MCF 10A (cell line): ENCODE measurements around the gene SPA17. TPM values are rescaled to one million over a fixed set of nuclear protein-coding genes. Genes with fewer than 3 reads are reported as not detected.

Experiments used
- BruUV-seq: library from RNA; stranded (reverse); fragments of 400-500 nt; replicated peaks from 2 replicates; lab custom pipeline; 2021; lab: Mats Ljungman, UMichigan
- CTCF ChIA-PET: fragments of 300-600 bp; sonication (Branson Sonifier 250); formaldehyde crosslinking; extraction: SDS; loops from one replicate; lab custom pipeline; 2021; ENCODE audit warnings: antibody characterized with exemption, inconsistent platforms; lab: Yijun Ruan, JAX
- POLR2A ChIA-PET: fragments of 300-600, 350-650 bp; sonication (Branson Sonifier 250); formaldehyde crosslinking; extraction: SDS; loops from one replicate; lab custom pipeline; 2020; ENCODE audit warnings: antibody characterized with exemption, inconsistent platforms; lab: Yijun Ruan, JAX
- DNase-seq: peaks from one replicate; pipeline ENCODE4 v3.0.0-alpha.2; 2018; ENCODE audit not compliant: unreplicated experiment
- H3K27ac Mint-ChIP-seq: one replicate; pipeline ENCODE4 v1.8.0; 2022; ENCODE audit warnings: mild to moderate bottlenecking, low read depth, mixed read lengths; ENCODE audit not compliant: unreplicated experiment
- H3K27me3 Mint-ChIP-seq: one replicate; pipeline ENCODE4 v1.8.0; 2022; ENCODE audit warnings: mixed read lengths; ENCODE audit not compliant: insufficient read depth, unreplicated experiment
- H3K36me3 Mint-ChIP-seq: one replicate; pipeline ENCODE4 v1.8.0; 2022; ENCODE audit warnings: mild to moderate bottlenecking, moderate library complexity, mixed read lengths; ENCODE audit not compliant: insufficient read depth, unreplicated experiment
- H3K4me1 Mint-ChIP-seq: one replicate; pipeline ENCODE4 v1.8.0; 2022; ENCODE audit warnings: mixed read lengths; ENCODE audit not compliant: insufficient read depth, unreplicated experiment
- H3K4me3 Mint-ChIP-seq: one replicate; pipeline ENCODE4 v1.8.0; 2022; ENCODE audit warnings: mild to moderate bottlenecking, moderate library complexity, mixed read lengths; ENCODE audit not compliant: unreplicated experiment
- H3K9me3 Mint-ChIP-seq: one replicate; pipeline ENCODE4 v1.8.0; 2022; ENCODE audit warnings: mixed read lengths; ENCODE audit not compliant: unreplicated experiment
- CTCF ChIP-seq: fragments of 200-600 bp; IDR thresholded peaks from one replicate; pipeline ENCODE4 v1.8.0; 2022; ENCODE audit warnings: antibody characterized with exemption, mild to moderate bottlenecking; ENCODE audit not compliant: unreplicated experiment
- intact Hi-C: fragments of 100-400 bp; cut with micrococcal nuclease; formaldehyde crosslinking; loops from 2 replicates; pipeline ENCODE4 v1.14.1; 2022
- total RNA-seq: library from RNA; stranded (reverse); gene quantifications from 2 replicates; pipeline ENCODE4 v1.2.3, GENCODE V29; 2022

SPA17 gene
- total RNA-seq, 1 experiment from 2014 or later: 12.0 TPM

- Mint-ChIP-seq H3K9me3 (no peaks in the 10 kb centered on the region), H3K4me1 (peaks cover 8% of the 10 kb centered on the region), H3K27me3 (no peaks in the 10 kb centered on the region), H3K4me3 (no peak overlapping the region), H3K27ac (no peak overlapping the region), H3K36me3 (no peaks in the 10 kb centered on the region)
- DNase-seq: no peak
- no peak for TF ChIP-seq CTCF
- intact Hi-C loops: no loop called here
- ChIA-PET POLR2A (no interaction called here), CTCF (interaction anchor here (0.6 to 2.4 kb wide), 4 partner anchors 22 to 188 kb away, joined by 3 to 7 read pairs (median 4); no protein-coding TSS in a partner anchor)
- BruUV-seq: no TSS peak
Measured at GRCh38 chr11:124648610-124649009, 25.1 kb upstream of the SPA17 start.

GRCh38 chr11:124656774-124657630, 16.7 kb upstream of the SPA17 start:
- ChIA-PET POLR2A (interaction anchor here (0.6 kb wide), 1 partner anchor 89 kb away, joined by 4 read pairs; no protein-coding TSS in a partner anchor), CTCF (interaction anchor here (0.6 to 1.7 kb wide), 4 partner anchors 13 to 242 kb away, joined by 3 to 4 read pairs (median 3); no protein-coding TSS in a partner anchor)
- intact Hi-C loops: no loop called here
- no TSS peak for BruUV-seq
- no peak for DNase-seq
- Mint-ChIP-seq H3K36me3 (no peaks in the 10 kb centered on the region), H3K27ac (no peak overlapping the region), H3K27me3 (no peaks in the 10 kb centered on the region), H3K9me3 (no peaks in the 10 kb centered on the region), H3K4me1 (no peaks in the 10 kb centered on the region), H3K4me3 (no peak overlapping the region)
- TF ChIP-seq CTCF: no peak

GRCh38 chr11:124657904-124658303, 15.8 kb upstream of the SPA17 start:
- no peak for DNase-seq
- H3K27me3 Mint-ChIP-seq: no peaks in the 10 kb centered on the region
- TF ChIP-seq CTCF: no peak
- no peaks in the 10 kb centered on the region for H3K9me3 Mint-ChIP-seq
- H3K4me3 Mint-ChIP-seq: no peak overlapping the region
- intact Hi-C loops: no loop called here
- no peaks in the 10 kb centered on the region for H3K4me1 Mint-ChIP-seq
- no peak overlapping the region for H3K27ac Mint-ChIP-seq
- ChIA-PET POLR2A (interaction anchor here (0.6 kb wide), 1 partner anchor 88 kb away, joined by 4 read pairs; no protein-coding TSS in a partner anchor), CTCF (interaction anchor here (1.7 kb wide), 1 partner anchor 14 kb away, joined by 3 read pairs; no protein-coding TSS in a partner anchor)
- no TSS peak for BruUV-seq
- peaks cover 1% of the 10 kb centered on the region for H3K36me3 Mint-ChIP-seq

GRCh38 chr11:124658501-124658900, 15.2 kb upstream of the SPA17 start:
- intact Hi-C loops: no loop called here
- no peak for DNase-seq
- no TSS peak for BruUV-seq
- ChIA-PET POLR2A (no interaction called here), CTCF (interaction anchor here (1.0 to 1.1 kb wide), 2 partner anchors 15 to 134 kb away, joined by 3 read pairs; no protein-coding TSS in a partner anchor)
- Mint-ChIP-seq H3K4me1 (no peaks in the 10 kb centered on the region), H3K36me3 (peaks cover 6% of the 10 kb centered on the region), H3K9me3 (no peaks in the 10 kb centered on the region), H3K27ac (no peak overlapping the region), H3K4me3 (no peak overlapping the region), H3K27me3 (no peaks in the 10 kb centered on the region)
- no peak for TF ChIP-seq CTCF
